NCI-H1436 (cell line): ENCODE results near the gene SMO.
"Not testable (repeated sequence)": the region's sequence is repeated elsewhere in the genome, so short reads cannot be mapped to it uniquely, and the experiment has no call there.

Source experiments
- DNase-seq: peaks from one replicate; lab custom pipeline; 2025; lab: John Stamatoyannopoulos, UW

Gene SMO

DNA sequence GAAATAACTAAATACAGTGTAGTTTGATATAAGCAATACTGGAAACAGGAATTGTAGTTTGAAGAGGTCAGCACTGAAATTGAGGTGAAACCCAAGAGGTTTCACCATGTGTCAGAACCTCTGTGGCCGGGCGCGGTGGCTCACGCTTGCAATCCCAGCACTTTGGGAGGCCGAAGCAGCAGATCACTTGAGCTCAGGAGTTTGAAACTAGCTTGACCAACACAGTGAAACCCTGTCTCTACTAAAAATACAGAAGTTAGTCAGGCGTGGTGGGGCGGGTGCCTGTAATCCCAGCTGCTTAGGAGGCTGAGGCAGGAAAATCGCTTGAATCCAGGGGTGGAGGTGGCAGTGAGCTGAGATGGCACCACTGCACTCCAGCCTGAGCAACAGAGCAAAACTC is 50.1 kb downstream of the SMO start:
- DNase-seq, result no peak

DNA sequence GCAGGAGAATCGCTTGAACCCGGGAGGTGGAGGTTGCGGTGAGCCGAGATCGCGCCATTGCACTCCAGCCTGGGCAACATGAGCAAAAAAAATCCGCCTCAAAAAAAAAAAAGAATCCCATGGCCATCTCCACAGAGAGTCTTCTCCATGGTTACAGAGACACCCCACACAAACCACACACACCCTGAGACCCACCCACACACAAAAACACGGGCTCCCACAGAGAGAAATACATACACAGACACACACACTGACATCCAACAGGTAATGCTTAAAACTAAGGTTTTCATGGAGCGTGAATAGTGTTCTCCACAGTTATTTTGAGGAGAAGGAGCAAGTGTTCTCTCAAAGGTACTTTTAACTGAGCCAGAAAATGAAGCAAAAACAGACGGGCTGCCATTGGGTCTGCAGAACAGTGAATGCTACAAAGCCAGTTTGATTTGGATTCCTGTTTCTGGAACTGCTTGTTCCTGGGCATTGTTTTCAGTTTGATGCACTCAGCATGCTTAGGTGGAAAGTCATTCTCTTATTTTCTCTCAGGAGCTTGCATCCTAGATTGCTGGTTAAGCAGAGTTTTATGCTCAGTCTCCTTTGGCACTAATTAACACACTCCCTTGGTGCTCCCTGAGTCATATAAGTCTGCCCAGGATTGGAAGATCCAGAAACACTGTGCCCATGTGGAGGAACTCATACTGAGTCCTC is 51.8 kb downstream of the SMO start:
- DNase-seq, result no peak

DNA sequence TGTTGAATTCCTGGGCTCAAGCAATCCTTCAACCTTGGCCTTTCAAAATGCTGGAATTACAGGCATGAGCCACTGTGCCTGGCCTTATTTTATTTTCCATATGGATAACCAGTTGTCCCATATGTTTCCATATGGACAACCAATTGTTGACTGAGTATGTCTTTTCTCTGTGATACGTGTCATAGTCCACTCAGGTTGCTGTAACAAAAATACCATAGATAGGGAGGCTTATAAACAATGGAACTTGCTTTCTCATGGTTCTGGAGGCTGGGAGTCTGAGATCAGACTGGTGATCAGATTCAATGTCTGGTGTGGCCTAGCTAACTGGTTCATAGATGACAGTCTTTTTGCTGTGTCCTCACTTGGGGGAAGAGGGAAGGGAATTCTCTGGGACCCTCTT is 55.8 kb downstream of the SMO start:
- no peak for DNase-seq

DNA sequence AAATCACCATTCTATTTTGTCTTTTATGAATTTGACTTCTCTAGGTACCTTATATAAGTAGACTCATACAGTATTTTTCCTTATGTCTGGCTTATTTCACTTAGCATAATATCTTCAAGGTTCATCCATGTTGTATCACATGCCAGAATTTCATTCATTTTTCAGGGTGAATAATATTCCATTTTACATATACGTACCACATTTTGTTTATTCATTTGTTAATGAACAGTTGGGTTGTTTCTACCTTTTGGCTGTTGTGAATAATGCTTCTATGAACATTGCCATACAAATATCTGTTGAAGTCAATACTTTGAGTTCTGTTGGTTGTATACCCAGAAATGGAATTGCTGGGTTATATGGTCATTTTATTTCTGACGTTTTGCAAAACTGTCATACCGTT is 57.1 kb downstream of the SMO start:
- DNase-seq, result no peak

DNA sequence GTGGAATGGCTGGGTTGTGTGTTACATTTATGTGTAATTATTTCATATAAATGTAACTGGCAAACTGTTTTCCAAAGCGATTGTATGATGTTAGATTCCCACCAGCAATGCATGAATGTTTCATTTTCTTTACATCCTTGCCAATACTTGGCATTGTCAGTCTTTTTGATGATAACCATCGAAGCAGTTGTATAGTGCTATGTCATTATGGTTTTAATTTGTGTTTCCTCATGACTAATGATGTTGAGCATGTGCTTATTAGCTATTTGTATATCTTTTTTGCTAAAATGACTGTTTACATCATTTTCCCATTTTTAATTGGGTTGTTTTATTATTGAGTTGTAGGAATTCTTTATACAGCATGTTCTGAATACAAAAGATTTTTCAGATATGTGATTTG is 58.7 kb downstream of the SMO start:
- DNase-seq, result no peak

DNA sequence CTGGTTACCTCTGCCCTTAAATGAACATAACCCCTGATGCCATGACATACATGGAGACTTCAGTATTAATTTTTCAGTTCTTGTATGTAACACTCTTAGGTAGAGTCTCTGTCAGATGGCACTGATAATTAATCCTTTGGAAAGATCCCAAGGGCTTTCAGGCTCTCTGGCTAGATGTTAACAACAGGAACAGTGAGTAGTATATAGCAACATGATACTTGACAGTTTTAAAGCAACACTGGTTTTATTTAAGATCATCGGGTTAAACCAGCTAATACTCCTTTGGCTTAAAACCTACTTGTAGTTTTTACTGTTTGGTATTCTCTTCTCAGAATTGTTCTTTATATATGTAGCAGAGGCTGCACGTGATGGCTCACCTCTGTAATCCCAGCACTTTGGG is 63.7 kb downstream of the SMO start:
- DNase-seq, result no peak

DNA sequence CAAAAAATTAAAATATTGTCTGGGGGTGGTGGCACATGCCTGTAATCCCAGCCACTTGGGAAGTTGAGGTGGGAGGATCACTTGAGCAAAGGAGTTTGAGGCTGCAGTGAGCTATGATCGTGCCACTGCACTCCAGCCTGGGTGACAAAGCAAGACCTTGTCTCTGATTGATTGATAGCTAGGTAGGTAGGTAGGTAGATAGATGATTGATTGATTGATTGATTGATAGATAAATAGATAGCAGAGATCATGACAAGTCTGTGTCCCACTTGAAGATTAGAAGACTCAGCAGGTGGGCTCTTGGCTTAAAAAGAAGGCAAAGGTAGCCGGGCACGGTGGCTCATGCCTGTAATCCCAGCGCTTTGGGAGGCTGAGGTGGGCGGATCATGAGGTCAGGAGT is 64.2 kb downstream of the SMO start:
- not testable (repeated sequence) for DNase-seq

DNA sequence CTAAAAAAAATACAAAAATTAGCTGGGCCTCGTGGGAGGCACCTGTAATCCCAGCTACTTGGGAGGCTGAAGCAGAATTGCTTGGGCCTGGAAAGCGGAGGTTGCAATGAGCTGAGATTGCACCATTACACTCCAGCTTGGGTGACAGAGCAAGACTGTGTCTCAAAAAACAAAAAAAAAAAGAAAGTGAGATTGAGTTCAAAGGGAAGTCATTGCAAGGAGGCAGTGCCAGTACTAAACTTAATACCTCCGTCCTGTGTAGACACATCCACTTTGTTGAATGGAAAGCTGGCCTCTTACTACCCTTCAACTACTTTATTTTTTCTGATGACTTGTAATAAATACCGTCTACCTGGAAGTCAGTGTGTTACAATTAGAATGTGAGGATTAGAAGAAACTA is 67.4 kb downstream of the SMO start:
- DNase-seq, result no peak

DNA sequence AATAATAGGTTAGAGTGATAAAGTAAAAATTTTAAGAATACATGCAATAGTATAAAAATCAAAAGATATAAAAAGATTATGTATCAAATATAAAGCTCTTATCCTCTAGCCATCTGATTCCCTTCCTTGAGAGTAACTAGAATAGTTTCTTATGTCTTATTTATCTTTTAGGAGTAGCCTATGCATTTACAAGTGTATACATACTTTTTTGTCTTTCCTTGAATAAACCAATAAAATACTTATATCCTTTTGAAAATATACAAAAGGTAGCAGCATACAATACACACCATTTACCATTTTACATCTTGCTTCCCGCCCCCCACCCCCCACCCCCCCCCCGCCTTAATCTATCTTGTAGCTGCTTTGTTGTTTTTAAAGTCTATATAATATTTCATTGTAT is 67.8 kb downstream of the SMO start:
- no peak for DNase-seq

DNA sequence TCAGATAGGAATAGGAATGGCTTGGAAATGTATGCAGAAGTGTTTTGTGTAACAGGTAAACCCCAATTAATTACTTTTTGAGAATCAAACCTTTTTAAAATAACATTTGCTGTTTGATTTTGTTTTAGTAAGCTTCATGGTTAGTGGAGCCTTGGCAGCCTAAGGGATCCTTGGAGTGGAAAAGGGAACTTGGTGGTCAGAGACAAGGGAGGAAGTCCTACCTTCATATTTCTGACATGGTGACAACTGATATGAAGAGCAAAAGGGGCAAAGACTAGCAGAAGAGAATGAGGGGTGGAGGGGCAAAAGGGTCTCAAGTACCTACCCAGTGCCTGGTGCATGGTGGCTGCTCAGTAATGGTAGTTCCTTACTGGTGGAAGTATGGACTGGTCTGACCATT is 68.7 kb downstream of the SMO start:
- no peak for DNase-seq

DNA sequence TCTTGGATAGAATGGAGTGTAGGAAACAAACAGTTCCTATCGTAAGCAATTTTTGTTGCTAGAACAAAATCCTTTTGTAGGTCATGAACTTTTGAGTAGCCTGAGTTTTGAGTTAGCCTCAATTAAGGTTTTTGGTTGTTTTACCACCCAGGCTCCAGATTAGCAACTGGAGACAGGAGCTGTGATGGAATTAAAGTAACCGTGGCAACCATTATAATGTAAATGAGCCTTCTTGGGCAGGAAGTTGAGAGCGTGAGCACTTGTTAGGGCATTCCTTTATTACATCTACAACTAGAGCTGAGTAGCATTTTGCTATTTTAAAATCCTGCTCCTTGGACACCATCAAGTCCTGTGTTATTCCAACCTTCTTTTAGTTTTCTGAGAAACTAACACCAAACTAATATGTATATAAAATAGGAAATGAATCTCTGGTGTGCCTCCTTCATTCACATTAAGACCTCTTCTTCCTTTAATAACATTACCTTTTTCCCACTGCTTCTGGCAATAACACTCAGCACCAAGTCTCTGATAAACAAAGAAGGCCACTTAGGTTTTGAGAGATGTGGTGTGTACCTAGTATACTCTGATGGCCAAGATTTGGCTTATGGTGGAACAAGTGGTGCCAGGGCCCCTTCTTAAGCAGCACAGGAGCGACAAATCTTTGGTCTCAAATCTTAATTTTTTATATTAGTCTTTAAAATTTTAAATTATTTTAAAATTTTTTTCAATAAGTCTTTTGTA is 70.4 kb downstream of the SMO start:
- DNase-seq, result peak; percentile 18

DNA sequence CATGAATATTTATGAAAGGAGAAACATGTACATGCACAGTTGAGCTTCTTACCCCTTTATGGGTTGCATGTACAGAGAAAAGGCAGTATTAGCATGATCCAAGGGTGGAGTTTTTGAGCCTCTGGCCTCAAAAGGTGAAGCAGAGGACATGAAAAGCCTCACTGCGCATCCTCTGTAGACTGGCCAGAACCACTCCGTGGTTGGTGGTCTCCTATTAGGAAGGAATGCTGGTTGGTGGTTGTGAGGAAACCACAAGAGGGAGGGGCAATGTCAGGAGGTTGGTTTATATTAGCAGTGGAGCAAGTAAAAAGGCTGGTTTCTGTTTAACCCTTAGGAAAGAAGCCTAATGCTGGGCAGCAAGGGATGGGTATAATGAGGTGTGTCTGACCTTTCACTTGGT is 73.9 kb downstream of the SMO start:
- no peak for DNase-seq
